ENCODE measurements around the gene SMIM36. TPM values are rescaled to one million over a fixed set of nuclear protein-coding genes. Genes with fewer than 3 reads are reported as not detected.
A peak's percentile ranks its signal among the peaks of the same experiment; 100 is the strongest.
"Not testable (repeated sequence)": the region's sequence is repeated elsewhere in the genome, so short reads cannot be mapped to it uniquely, and the experiment has no call there.

Gene SMIM36
- total RNA-seq, 1 experiment from 2014 or later = not detected

DNA sequence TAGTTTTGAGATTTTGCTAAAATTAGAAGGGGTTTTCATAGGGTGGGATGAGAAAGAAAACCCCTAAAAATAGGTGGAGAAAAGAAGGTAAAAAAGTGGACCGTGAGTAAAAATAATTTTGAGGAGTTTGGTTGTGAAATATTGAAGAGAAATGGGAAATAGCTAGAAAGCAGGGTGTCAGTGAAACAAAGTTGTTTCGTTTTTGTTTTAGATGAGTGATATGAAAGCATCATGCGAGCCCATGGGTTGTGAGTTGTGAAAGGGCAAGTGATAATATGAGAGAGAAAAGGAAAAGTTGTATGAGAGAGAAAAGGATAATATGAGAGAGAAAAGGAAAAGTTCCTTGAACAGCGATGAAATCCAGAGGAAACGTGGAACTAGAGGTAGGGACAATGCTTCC lies 7.3 kb upstream of the SMIM36 start (continued):
- TF ChIP-seq, protein P1, sequence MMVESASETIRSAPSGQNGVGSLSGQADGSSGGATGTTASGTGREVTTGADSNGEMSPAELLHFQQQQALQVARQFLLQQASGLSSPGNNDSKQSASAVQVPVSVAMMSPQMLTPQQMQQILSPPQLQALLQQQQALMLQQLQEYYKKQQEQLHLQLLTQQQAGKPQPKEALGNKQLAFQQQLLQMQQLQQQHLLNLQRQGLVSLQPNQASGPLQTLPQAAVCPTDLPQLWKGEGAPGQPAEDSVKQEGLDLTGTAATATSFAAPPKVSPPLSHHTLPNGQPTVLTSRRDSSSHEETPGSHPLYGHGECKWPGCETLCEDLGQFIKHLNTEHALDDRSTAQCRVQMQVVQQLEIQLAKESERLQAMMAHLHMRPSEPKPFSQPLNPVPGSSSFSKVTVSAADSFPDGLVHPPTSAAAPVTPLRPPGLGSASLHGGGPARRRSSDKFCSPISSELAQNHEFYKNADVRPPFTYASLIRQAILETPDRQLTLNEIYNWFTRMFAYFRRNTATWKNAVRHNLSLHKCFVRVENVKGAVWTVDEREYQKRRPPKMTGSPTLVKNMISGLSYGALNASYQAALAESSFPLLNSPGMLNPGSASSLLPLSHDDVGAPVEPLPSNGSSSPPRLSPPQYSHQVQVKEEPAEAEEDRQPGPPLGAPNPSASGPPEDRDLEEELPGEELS (CRISPR knock-in tag; IDR thresholded peaks at IDR 0.05) = no peak
- no peak for TF ChIP-seq NFYB (CRISPR knock-in tag; conservative IDR thresholded peaks at IDR 0.05; ENCODE audit: low read depth)
- TF ChIP-seq RORB (CRISPR knock-in tag; IDR thresholded peaks at IDR 0.05) = no peak
- TF ChIP-seq CREB1 (CRISPR knock-in tag; IDR thresholded peaks at IDR 0.05) = no peak

DNA sequence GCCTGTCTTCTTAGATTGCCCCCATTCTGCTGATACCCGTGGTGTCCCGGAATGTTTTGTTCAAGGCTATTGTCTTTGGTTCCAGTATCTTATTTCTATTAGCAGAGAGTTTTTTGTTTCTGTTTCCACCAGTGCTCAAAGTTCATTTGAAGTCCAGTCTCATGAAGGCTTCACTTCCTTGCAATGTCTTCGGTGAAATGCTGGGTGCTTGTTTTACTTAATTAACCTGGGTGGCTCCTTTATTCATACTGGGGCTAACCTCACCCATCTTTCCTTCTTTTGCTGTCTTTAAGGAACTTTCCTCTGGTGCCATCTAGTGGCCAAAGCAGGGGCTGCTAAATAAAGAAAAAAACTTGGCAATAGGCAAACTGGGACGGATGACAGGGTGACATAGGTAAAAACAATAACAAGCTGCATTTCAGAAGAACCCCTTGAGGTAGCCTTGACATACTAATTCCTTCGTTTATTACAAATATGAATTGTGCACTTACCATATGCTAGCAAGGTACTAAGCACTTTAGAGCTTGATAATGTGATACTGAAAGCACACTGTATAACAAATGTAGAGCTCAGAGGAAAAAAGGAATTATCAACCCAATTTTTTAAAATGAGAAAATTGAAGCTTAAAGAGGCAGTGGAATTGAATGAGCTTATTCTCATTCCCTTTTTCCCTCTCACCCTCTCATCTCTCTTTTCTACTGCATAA lies 2.8 kb upstream of the SMIM36 start:
- TF ChIP-seq SMAD3 (CRISPR knock-in tag; IDR thresholded peaks at IDR 0.05; ENCODE audit: borderline replicate concordance) (no peak), FOXJ3 (CRISPR knock-in tag; IDR thresholded peaks at IDR 0.05; ENCODE audit: borderline replicate concordance) (no peak), CREB1 (CRISPR knock-in tag; IDR thresholded peaks at IDR 0.05) (no peak)
- TF ChIP-seq, protein P2, sequence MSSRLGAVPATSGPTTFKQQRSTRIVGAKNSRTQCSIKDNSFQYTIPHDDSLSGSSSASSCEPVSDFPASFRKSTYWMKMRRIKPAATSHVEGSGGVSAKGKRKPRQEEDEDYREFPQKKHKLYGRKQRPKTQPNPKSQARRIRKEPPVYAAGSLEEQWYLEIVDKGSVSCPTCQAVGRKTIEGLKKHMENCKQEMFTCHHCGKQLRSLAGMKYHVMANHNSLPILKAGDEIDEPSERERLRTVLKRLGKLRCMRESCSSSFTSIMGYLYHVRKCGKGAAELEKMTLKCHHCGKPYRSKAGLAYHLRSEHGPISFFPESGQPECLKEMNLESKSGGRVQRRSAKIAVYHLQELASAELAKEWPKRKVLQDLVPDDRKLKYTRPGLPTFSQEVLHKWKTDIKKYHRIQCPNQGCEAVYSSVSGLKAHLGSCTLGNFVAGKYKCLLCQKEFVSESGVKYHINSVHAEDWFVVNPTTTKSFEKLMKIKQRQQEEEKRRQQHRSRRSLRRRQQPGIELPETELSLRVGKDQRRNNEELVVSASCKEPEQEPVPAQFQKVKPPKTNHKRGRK (CRISPR knock-in tag; IDR thresholded peaks at IDR 0.05; ENCODE audit: borderline replicate concordance) = no peak
- TF ChIP-seq, protein P3, sequence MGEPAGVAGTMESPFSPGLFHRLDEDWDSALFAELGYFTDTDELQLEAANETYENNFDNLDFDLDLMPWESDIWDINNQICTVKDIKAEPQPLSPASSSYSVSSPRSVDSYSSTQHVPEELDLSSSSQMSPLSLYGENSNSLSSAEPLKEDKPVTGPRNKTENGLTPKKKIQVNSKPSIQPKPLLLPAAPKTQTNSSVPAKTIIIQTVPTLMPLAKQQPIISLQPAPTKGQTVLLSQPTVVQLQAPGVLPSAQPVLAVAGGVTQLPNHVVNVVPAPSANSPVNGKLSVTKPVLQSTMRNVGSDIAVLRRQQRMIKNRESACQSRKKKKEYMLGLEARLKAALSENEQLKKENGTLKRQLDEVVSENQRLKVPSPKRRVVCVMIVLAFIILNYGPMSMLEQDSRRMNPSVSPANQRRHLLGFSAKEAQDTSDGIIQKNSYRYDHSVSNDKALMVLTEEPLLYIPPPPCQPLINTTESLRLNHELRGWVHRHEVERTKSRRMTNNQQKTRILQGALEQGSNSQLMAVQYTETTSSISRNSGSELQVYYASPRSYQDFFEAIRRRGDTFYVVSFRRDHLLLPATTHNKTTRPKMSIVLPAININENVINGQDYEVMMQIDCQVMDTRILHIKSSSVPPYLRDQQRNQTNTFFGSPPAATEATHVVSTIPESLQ (CRISPR knock-in tag; IDR thresholded peaks at IDR 0.05) = no peak
- TF ChIP-seq, protein P4, sequence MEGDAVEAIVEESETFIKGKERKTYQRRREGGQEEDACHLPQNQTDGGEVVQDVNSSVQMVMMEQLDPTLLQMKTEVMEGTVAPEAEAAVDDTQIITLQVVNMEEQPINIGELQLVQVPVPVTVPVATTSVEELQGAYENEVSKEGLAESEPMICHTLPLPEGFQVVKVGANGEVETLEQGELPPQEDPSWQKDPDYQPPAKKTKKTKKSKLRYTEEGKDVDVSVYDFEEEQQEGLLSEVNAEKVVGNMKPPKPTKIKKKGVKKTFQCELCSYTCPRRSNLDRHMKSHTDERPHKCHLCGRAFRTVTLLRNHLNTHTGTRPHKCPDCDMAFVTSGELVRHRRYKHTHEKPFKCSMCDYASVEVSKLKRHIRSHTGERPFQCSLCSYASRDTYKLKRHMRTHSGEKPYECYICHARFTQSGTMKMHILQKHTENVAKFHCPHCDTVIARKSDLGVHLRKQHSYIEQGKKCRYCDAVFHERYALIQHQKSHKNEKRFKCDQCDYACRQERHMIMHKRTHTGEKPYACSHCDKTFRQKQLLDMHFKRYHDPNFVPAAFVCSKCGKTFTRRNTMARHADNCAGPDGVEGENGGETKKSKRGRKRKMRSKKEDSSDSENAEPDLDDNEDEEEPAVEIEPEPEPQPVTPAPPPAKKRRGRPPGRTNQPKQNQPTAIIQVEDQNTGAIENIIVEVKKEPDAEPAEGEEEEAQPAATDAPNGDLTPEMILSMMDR (IDR thresholded peaks at IDR 0.05) = peak; percentile 60
- DNase-seq (ENCODE audit: low spot score) = peak; percentile 69
- Mint-ChIP-seq H3K27me3 (ENCODE audit: low read depth) (no peaks in the 10 kb centered on the region), H3K9me3 (no peaks in the 10 kb centered on the region), H3K4me3 (no peak overlapping the region), H3K36me3 (no peaks in the 10 kb centered on the region), H3K27ac (no peak overlapping the region), H3K4me1 (peaks cover 16% of the 10 kb centered on the region)
- CTCF ChIA-PET = interaction anchor here (0.6 to 1.2 kb wide), 18 partner anchors 12 to 522 kb away, joined by 3 to 22 read pairs (median 4); partner anchors contain the start of gene PCTP
- POLR2A ChIA-PET = interaction anchor here (0.8 kb wide), 1 partner anchor 237 kb away, joined by 5 read pairs; the partner anchor contains the start of gene PCTP
- ATAC-seq = peak; percentile 69

DNA sequence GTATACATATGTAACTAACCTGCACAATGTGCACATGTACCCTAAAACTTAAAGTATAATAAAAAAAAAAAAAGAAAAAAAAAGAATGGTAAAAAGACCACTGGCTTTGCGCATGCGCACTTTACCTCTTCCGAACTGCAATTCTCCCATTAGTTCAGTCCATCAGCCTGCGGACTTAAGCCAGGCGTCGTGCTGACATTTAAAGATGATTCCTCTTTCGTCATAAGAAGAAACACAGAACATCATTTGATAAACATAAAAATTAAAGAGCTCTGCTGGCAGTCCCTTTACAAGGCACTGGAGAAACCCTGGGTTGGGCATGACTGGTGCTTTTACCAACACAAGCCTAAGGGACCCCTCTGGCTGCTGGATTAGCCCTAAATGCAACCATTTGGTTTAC lies 3.6 kb downstream of the SMIM36 start:
- ATAC-seq; DNase-seq (ENCODE audit: low spot score); H3K27ac Mint-ChIP-seq; H3K36me3 Mint-ChIP-seq; H3K27me3 Mint-ChIP-seq (ENCODE audit: low read depth); H3K4me3 Mint-ChIP-seq; CTCF ChIA-PET; POLR2A ChIA-PET; H3K9me3 Mint-ChIP-seq: not testable (repeated sequence)
- H3K4me1 Mint-ChIP-seq = peaks cover 12% of the 10 kb centered on the region

DNA sequence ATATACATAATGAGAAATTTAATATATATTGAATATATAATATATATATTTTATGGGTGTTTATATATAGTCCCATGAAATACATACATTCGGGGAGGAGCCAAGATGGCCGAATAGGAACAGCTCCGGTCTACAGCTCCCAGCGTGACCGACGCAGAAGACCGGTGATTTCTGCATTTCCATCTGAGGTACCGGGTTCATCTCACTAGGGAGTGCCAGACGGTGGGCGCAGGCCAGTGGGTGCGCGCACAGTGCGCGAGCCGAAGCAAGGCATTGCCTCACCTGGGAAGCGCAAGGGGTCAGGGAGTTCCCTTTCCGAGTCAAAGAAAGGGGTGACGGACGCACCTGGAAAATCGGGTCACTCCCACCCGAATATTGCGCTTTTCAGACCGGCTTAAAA lies 9.6 kb downstream of the SMIM36 start:
- Mint-ChIP-seq H3K4me3 (peak overlapping the region; percentile 57), H3K27ac (peak overlapping the region; percentile 83)
- ATAC-seq; H3K4me1 Mint-ChIP-seq; CTCF ChIA-PET; H3K9me3 Mint-ChIP-seq; POLR2A ChIA-PET; H3K36me3 Mint-ChIP-seq; H3K27me3 Mint-ChIP-seq (ENCODE audit: low read depth): not testable (repeated sequence)
- TF ChIP-seq HMGA2 (CRISPR knock-in tag; IDR thresholded peaks at IDR 0.05) = peak; percentile 68; the same call in 1 of the 2 replicates
- DNase-seq (ENCODE audit: low spot score) = peak; percentile 16
